Central memory CD4-positive, alpha-beta T cell (primary cell): ENCODE measurements around the gene SLC24A3.
"Not testable (repeated sequence)": the region's sequence is repeated elsewhere in the genome, so short reads cannot be mapped to it uniquely, and the experiment has no call there.

ENCODE experiments used
- DNase-seq: peaks from one replicate; pipeline ENCODE4 v3.0.0; 2022

Gene SLC24A3

DNA sequence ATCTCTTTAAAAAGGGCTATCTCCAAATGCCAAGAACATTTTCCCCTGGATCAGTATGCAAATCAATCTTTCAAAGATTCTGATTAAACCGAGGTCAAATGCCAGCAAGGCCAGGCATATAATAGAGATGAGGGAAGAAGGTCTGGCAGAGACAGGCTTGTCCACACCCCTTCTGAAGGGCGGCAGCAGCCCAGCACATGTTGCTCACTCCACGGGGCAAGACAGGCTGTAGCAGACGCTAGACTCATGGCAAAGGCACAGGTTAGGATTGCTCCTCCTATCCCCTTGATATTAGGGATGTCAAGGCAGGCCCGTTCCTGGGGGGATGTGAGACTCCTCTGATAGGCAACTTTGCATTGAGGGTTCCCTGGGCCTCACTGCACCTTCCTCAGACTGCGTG is 440.9 kb downstream of the SLC24A3 start:
- DNase-seq: no peak

DNA sequence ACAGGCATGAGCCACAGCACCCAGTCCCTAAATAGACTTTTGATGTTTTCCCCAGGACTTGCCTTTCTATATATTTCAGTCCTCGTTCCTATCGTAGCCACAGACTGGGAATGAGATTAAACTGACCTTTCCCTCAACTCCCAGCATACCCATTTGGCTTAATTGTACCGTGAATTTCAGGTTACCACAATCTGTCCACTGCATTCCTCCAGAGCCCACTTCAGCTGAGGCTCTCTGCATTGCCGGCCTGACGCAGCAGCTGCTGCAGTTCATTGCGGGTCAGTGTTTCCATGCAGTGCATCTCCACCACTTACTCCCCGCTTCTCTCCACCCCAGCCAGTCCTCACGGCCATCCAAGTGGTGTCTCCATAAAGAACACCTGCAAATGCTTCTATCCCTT is 442.5 kb downstream of the SLC24A3 start:
- DNase-seq: no peak

DNA sequence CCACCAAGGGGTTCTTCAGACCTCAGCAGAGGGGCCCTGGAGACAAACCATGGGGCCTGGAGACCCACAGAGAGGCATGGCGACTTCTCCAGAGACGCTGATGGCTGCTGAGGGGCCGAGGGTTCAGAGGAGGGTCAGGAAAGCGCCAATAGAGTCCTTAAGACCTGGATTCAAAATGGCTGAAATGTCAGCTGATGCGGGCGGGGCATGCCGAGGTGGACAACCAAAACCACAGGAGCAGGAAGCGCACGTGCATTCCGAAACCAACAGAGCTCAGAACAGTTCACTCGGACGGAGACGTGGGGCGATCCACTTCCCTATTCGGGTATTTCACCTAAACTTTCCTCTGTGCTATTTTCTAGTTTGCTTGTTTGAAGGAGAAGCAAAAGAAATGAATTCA is 445.7 kb downstream of the SLC24A3 start:
- DNase-seq: no peak

DNA sequence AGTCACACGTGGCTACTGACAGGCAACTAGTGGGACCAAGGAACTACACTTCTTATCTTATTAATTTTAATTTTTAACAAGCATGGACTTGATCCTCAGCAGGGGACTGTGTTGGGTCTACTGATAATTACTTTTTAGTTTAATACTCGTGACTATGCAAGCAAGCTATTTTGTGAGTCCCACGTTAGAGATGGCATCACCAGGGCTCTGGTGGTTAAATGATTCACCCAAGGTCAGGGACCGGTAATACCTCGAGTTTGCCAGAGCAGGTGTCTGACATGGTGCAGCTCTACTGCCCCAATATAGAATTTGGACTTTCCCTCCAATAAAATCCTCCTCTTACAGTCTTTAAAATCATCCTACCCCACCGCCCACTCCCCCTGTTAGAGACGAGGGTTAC is 447.0 kb downstream of the SLC24A3 start:
- no peak for DNase-seq

DNA sequence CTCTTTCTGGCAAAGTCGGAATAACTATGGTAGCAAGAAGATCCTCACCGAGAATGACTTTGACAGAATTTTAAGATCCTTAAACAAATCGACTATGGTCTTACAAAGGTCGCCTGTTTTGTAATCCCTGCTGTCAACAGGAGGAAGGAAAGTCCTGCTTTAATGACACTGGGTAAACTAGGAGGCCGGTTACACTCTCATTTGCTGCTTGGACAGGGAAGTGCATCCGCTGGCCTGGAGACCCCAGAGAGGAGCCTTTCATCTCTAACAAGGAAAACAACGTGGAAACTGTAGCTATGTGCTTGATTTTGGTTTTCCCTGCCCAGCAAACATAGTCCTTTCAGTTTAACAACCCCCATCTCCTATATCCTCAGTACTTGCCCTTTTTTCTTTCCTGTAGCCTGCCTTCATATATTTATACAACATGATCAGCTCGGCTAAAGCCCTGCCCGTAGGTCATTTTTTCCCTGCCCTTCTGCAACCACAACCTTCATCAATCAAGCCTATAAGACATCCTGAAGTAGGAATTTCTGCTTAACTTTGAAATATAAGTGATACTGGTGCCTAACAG is 448.5 kb downstream of the SLC24A3 start:
- DNase-seq: no peak

DNA sequence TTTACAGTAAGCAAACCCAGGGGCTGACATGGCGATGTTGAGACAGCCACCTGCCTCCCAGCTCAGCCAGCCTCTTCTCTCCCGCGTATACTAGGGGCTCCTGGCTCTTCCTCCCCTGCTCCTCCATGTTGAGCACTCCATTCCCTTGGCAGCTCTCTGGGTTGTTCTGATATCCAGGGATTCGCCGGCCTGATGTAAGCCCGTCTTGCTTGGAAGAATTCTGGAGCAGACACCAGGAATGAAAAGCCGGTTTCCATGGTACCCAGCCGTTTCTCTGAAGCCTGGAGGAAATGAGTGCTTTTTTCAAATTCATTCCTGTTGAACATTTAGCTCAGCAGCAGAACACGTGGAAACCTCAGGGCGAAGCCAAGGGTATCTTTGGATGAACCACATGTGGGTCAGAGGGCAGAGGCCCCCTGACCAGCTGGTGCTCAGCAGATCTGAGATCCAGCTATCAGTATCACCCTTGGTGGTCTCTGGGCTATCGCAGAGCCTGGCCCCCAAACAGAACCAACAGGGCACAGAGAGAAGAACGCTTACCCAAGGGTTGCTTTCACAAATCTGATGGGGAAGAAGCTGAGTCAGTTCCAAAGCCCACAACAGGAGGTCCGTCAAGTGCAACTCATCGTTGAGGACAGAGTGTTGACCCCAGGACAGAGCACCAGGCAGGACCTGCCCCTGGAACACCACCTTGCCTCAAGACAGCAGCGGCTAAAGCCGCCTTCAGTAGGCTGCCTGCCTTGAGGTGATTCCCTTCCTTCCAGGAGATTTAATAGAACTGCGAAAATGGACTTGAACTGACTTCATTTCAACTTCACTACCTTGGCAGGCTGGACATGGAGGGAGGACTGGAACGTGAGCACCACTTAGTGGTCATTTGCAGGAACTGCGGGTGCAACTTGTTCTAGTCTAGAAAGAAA is 449.5 kb downstream of the SLC24A3 start:
- no peak for DNase-seq

DNA sequence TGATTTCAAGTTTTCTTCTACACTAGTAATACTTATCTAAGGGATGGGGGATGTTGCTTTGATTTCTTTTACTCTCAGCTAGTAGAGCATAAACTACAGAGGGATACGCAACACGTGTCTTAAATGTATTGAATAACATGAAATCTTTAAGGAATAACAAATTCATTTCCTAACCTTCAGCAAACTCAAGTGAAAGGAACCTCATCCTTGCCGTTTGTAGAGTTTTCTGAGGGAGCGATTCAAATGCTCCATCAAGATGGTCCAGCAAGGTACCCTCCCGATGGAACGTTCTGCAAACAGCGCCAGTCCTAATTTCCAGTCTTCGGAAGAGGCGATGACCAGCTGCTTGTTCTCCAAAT is 450.2 kb downstream of the SLC24A3 start:
- DNase-seq: no peak

DNA sequence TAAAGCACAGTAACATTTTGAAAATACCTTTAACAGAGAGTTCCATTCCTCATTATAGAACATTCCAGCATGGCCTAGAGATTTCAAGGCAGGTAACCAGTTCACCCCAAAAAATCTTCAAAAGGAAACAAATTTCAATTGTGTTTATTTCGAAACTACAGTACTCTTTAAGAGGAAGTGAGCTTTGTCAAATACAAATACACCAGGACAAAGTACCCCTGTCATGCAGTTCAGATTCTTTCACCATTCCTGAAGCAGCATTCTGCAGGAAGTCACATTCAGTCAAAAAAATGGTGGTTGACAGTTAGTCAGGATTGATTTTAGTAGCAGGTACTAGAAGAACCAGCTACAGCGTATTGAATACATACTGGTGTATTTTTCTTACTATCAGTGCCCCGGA is 456.0 kb downstream of the SLC24A3 start:
- DNase-seq: no peak

DNA sequence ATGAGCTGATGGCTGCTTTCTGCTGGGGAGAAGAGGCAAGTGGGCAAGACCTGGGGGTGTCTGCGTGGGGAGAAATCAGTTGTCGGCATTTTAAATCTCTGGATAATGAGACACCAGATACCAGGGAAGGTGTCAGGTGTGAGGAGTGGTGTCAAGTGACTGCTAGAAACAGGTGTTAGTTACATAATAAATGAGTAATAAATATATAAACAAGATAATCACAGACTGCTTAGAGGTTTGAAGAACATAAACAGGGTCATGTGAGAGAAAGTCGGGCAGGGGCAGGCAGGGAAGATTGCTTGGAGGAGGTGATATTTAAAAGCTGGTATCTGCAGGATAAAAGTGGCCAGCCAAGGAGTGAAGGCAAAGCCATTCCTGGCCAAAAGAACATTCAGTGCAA is 458.4 kb downstream of the SLC24A3 start:
- DNase-seq: no peak

DNA sequence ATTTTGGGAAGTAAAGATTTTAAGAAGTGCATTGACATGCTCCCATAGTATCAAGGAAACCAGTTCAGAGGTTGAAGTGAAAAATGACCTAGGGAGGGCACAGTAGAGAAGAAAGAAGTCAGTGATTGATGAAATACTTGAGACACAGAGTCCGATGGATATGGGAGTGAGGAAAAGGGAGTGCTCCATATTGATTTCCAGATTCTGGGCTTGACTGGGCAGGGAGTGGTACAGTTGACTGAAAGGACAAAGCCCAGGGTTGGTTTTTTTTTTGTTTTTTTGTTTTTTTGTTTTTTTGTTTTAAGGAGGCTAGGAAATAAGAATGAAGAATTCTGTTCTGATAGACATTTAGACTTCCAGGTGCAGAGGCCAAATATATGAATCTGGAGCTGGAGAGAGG is 458.9 kb downstream of the SLC24A3 start:
- no peak for DNase-seq

DNA sequence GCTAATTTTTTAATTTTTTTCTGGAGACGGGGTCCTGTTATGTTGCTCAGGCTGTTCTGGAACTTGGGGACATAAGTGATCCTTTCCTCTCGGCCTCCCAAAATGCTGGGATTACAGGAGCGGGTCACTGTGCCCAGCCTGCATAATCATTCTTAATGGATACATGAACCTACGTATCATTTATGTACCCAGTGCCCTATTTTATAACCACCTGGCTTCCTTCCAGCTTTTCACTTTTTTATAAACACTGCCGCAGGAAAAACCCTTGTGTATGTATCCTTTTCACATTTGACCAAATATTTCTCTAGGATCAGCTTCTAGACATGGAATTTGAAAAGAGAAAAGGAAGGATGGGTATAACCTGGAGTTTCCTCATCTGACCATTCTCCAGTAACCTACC is 460.1 kb downstream of the SLC24A3 start:
- no peak for DNase-seq

DNA sequence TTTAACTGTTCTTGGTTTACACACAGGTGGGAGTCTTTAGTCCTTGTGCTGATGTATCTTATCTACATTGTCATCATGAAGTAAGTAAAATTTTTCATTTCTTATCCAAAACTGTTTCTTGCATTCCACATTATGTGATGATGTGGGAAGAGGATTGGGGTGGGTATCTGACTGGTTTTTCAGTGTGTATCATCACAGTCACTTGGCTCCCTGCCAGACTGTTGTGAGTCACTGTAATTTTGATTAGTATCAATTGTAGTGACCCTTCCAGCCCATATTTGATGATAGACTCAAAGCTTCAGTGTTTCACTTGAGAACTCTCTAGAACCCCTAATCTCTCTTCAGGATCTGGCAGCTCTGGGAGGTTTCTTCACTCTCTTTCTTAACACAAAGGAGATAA is 461.1 kb downstream of the SLC24A3 start:
- DNase-seq: no peak

DNA sequence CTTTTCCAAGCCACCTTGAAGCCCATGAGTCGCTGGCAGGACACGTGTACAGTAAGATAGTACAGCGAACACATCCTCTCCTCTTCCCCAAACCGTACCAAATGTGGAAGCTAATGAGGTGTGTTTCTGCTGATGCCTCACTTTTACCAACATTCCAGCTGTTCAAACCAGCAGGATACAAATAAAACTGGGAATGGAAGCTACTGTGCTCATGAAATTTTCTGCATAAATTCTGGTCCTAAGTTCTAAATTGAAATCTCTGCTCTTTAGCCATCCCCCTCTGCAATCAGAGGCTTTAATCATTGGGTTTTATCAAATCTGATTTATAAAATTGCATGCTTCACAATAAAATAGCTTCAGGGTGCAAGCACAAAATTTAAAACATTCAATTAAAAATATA is 463.8 kb downstream of the SLC24A3 start:
- DNase-seq: no peak

DNA sequence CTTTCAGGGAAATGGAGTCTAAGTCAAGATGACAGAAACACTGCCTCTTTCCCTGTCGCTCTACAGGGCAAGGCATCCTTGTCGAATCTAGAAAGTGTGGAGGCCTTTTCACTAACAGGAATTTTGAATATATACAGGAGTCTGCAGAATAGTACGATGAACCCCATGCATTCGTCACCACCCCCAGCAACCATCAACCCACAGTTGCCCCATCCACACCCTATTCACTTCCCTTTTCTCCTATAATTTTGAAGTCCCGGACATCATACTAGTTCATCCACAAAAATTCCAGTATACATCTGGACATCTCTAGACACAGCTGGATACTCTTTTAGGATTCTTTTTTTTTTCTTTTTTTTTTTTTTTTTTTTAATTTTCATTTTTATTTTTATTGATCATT is 464.9 kb downstream of the SLC24A3 start:
- DNase-seq: no peak

DNA sequence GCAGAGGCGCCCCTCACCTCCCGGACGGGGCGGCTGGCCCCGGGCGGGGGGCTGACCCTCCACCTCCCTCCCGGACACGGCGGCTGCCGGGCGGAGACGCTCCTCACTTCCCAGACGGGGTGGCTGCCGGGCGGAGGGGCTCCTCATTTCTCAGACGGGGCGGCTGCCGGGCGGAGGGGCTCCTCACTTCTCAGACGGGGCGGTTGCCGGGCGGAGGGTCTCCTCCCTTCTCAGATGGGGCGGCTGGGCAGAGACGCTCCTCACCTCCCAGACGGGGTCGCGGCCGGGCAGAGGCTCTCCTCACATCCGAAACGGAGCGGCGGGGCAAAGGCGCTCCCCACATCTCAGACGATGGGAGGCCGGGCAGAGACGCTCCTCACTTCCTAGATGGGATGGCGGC is 466.1 kb downstream of the SLC24A3 start:
- DNase-seq: not testable (repeated sequence)

DNA sequence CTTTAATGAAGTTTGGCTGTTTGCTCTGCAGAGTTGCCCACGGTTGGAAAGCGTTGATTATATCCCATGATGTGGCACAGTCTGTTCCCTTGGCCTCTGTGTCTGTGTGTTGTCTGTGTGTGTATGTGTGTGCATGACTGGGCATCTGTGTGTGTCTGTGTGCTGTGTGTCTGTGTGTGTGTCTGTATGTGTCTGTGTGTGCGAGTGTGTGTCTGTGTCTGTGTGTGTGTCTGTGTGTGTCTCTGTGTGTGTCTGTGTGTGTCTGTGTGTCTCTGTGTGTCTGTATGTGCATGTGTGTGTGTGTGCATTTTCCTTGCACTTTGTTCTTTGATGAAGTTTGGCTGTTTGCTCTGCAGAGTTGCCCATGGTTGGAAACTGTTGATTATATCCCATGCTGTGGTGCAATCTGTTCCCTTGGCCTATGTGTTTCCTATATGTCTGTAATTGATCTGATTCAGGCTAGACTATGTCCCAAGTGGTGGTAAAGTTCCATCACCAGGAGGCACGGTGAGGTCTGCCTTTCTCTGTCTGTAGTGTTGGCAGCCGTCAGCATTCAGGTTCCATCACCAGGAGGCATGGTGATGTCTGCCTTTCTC is 467.6 kb downstream of the SLC24A3 start:
- DNase-seq: no peak

DNA sequence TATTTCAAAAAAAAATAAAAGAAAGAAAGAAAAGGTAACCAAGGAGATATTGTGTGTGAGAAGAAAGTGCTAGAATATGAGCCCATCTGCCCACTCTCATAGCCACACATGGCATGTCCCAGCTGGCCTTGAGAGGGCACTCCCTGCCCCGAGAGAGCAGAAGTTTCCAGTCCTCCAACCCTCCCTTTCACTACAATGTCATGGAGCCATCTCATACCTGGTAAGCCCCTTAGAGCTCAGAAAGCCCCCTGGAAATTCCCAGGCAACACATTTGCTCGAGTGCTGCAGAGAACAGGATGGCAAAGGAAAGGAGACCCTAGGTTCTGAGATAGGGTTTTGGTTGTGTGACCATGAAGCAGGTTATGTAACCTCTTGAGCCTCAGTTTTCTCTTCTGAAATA is 469.8 kb downstream of the SLC24A3 start:
- DNase-seq: no peak

DNA sequence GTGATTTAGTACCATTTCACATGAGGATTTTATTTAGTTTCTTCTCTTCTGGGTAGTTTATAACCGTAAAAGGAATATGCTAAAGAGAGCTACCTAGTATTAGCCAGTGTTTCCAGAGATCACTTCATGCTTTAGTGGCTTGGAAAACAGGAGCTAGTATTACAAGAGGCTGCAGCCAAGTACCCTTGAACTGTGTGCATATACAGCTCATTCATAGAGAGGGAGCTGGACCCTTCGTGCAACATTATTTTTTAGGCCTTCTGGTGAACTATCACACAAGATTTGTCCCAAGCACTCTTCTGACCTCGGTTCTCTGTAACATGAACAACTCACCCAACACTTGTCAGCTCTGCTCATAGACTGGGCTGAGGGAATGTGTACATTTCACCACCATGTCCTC is 470.7 kb downstream of the SLC24A3 start:
- no peak for DNase-seq

DNA sequence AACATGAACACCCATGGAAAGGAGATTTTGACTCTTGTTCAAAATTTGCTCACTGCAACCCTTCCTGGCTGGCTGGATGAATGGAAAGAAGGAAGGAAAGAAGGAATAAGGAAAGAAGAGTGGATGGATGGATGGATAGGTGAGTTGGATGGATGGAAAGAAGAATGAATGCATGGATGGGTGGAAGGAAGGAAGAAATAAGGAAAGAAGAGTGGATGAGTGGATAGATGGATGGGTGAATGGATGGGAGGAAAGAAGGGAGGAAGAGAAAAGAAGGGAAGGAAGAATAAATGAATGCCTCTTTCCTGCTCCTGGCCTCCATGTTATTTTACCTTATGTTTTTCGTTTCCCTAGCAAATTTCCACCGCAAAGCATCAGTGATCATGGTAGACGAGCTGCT is 471.4 kb downstream of the SLC24A3 start:
- DNase-seq: no peak

DNA sequence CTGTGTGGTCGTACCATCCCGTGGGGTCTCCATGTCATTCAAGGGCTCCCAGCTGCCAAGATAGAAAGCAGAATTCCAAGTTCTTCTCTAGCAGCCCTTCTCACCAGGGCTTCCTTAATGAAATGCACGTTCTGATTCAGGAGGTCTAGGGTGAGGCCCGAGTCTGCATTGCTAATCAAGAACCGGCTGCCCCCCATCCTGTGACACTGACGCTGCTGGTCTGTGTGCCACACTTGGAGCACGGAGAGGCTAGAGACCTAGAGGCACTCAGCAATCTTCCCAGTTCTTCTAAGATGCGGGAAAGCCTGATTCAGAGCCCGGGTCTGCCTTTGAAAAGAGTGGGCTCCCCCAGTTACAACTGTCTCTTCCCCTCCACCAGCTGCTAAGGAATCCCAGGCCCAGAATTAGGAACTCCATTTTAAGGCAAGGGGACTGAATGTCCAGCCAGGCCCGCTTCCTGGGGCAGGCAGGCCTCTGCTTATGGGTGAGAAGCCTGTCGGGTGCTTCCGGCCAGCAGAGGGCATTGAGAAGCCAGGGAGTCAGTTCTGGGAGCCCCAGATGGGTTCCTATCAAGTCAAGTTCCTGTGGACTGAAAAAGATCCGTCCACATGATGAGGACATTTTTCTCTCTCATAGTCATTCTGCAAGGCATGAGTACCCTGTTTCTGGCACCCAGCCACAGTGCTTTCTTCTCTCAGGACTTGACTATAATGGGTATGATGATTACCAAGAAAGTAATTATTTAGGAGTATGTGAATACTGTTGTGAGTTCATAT is 475.8 kb downstream of the SLC24A3 start:
- DNase-seq: no peak

DNA sequence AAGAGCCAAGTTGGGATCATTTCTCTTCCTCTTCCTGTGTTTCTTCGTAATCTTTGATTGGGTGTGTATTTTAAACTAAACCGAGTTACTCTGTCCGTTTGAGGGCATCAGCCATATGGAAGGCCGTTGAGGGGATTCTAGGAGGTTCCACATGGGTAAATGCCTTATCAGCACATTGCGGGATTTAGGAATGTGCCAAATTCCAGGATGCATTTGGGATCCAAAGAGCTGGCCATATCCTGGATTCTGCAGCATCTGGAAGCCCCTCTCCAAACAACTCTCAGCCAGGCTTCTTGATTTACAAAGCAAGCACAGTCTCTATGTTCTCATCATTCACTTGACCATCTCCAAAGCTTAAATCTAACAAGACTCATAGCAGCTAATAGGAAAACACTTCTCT is 478.0 kb downstream of the SLC24A3 start:
- no peak for DNase-seq

DNA sequence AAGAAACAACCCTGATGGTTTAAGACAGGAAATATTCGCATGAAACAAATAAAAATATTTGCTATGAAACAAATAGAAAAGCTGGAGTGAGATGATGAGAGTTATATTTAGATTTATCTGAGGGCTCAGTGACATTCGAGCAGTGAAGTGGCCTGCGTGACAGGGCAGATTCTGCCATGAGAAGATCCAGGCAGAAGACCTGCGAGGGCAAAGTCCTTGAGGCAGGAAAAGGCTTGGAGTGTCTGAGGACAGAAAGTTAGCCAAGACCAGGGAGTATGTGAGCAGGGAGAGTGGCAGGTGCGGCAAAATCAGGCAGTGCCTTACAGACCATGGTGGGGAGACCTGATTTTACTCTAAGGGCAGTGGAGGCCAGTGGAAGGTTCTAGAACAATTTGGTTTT is 478.7 kb downstream of the SLC24A3 start:
- DNase-seq: no peak

DNA sequence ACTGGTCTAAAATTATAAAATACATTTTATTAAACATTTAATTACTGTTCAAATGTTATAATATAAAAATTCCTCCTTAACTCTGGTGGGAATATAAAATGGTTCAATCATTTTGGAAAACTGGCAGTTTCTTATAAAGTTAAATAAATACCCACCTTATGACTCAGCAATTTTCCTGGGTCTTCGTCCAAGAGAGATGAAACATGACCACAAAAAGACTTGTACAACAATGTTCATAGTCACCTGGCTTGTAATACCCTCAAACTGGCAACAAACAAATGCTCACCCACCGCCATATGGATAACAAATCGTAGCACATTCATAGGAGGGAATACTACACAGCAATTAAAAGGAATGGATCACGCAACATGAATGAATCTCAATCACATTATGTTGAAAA is 479.7 kb downstream of the SLC24A3 start:
- DNase-seq: no peak

DNA sequence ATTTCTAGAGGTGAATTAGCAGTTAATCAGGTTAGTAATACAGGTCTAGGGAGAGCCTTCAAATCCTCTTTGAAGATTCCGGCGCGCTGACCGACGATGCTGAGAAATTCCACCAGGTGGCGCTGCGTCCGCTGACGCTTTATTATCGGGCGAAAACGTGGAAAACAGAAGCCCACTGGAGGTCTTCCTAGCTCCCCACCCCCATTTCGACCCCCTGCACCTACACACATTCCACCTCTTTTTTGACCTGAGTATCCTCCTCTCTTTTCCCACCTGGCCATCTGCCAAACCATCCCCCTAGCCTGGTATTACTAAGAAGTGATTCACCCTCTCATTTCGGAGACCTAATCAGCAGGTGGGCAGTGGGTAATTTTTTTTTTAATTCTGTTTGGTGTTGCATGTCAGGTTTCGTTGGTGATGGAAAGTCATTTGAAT is 480.3 kb downstream of the SLC24A3 start:
- no peak for DNase-seq
